Esophagus muscularis mucosa (tissue), 4 donors: ENCODE results near the gene KANK3. TPM values are rescaled to one million over a fixed set of nuclear protein-coding genes. Genes with fewer than 3 reads are reported as not detected.

ENCODE experiments used
- DNase-seq: peaks from one replicate; pipeline ENCODE4 v3.0.0-alpha.2; 2017; ENCODE audit errors: extremely low spot score
- H3K27ac ChIP-seq, 4 donors: fragments of 200-600 bp; sonication (generic); replicated peaks in 1 of 4; 1 replicate in 3 of 4; 2 replicates in 1 of 4; pipeline ENCODE4 v1.5.1; 2016 to 2019; ENCODE audit warnings: mild to moderate bottlenecking in 1 of 4
- H3K27me3 ChIP-seq, 4 donors: fragments of 200-600 bp; sonication (generic); one replicate each; pipeline versions ENCODE4 v1.5.1 to v1.6.0; 2016 to 2019
- H3K36me3 ChIP-seq, 4 donors: fragments of 200-600 bp; sonication (generic); one replicate each; pipeline ENCODE4 v1.5.1; 2016 to 2019
- H3K4me1 ChIP-seq, 4 donors: fragments of 200-600 bp; sonication (generic); one replicate each; pipeline ENCODE4 v1.5.1; 2016 to 2019
- H3K4me3 ChIP-seq, 4 donors: fragments of 200-600 bp; sonication (generic); 1 replicate in 2 of 4; 2 replicates in 2 of 4; pipeline ENCODE4 v1.5.1; 2016 to 2019; ENCODE audit warnings: mild to moderate bottlenecking in 4 of 4, moderate library complexity in 1 of 4
- H3K9me3 ChIP-seq, 4 donors: fragments of 200-600 bp; sonication (generic); 1 replicate in 3 of 4; 2 replicates in 1 of 4; pipeline ENCODE4 v1.5.1; 2016 to 2019
- CTCF ChIP-seq, 3 experiments: fragments of 200-600 bp in 2 of 3; fragments of 450-650 bp in 1 of 3; sonication (generic) in 2 of 3; IDR thresholded peaks; one replicate each; pipeline ENCODE4 v1.5.1; 2017 to 2019; ENCODE audit warnings: antibody characterized with exemption in 3 of 3, mild to moderate bottlenecking in 2 of 3, moderate library complexity in 1 of 3
- EP300 ChIP-seq: sonication (generic); formaldehyde crosslinking; IDR thresholded peaks from one replicate; pipeline ENCODE4 v1.6.1; 2017; ENCODE audit warnings: antibody characterized with exemption
- POLR2A ChIP-seq: fragments of 450-650 bp; IDR thresholded peaks from one replicate; pipeline ENCODE4 v1.6.1; 2017; ENCODE audit warnings: antibody characterized with exemption, moderate library complexity, mild to moderate bottlenecking, low read depth
- POLR2AphosphoS5 ChIP-seq, 2 donors: sonication (generic); formaldehyde crosslinking; IDR thresholded peaks; one replicate each; pipeline ENCODE4 v1.6.1; 2017; ENCODE audit warnings: antibody characterized with exemption in 2 of 2
- WGBS: methylation state at CpG from one replicate; pipeline ENCODE4 v1.1.5; 2018; 5-methylcytosine and 5-hydroxymethylcytosine counted together
- intact Hi-C: fragments of 100-400 bp; cut with DNase I; formaldehyde crosslinking; loops from one replicate; pipeline ENCODE4 v1.15.1; 2023
- total RNA-seq, 4 donors: library from RNA; depleted of rRNA; stranded (reverse); fragments of >200 nt; gene quantifications; one replicate each; pipeline versions ENCODE4 v1.1.0 to v1.2.1, GENCODE V29; 2016

Gene KANK3
- total RNA-seq, 4 donors from 2014 or later, result 23.7 to 36.0 (median 30.0) TPM

- peaks cover 0 to 66% (median 20%) of the 10 kb centered on the region in 4 donors for H3K27me3 ChIP-seq
- intact Hi-C loops, result no loop called here
- no peak for DNase-seq
- WGBS, result 25% methylated on average over 37 of the region's 117 CpGs
- no peaks in the 10 kb centered on the region for H3K9me3 ChIP-seq
- TF ChIP-seq POLR2A (no peak), EP300 (no peak), POLR2AphosphoS5 (IDR thresholded peaks at IDR 0.05) (no peak), CTCF (IDR thresholded peaks at IDR 0.05) (no peak)
- peaks cover 27 to 43% (median 36%) of the 10 kb centered on the region in 4 donors for H3K4me1 ChIP-seq
- H3K27ac ChIP-seq, result no peak overlapping the region
- H3K4me3 ChIP-seq, result peak overlapping the region; percentile 36 to 57 (median 42)
- H3K36me3 ChIP-seq, result peaks cover 0 to 36% (median 4%) of the 10 kb centered on the region in 4 donors
Measured at GRCh38 chr19:8334458-8335342, 8.4 kb downstream of the KANK3 start.

- Histone ChIP-seq H3K36me3 (peaks cover 0 to 43% (median 6%) of the 10 kb centered on the region in 4 donors), H3K27ac (no peak overlapping the region), H3K4me3 (peak overlapping the region in 2 of 4 donors; percentile 40 to 43), H3K4me1 (peaks cover 27 to 37% (median 35%) of the 10 kb centered on the region in 4 donors), H3K9me3 (no peaks in the 10 kb centered on the region), H3K27me3 (peaks cover 0 to 62% (median 20%) of the 10 kb centered on the region in 4 donors)
- intact Hi-C loops, result no loop called here
- WGBS, result 45% methylated on average over 30 of the region's 48 CpGs
- TF ChIP-seq POLR2A (no peak), POLR2AphosphoS5 (IDR thresholded peaks at IDR 0.05) (no peak), EP300 (no peak), CTCF (IDR thresholded peaks at IDR 0.05) (no peak)
- no peak for DNase-seq
Measured at GRCh38 chr19:8333767-8334457, 9.2 kb downstream of the KANK3 start.

GRCh38 chr19:8332976-8333766, 9.9 kb downstream of the KANK3 start:
- Histone ChIP-seq H3K36me3 (peaks cover 0 to 43% (median 6%) of the 10 kb centered on the region in 4 donors), H3K4me1 (peaks cover 27 to 37% (median 35%) of the 10 kb centered on the region in 4 donors), H3K27ac (no peak overlapping the region), H3K9me3 (no peaks in the 10 kb centered on the region), H3K27me3 (peaks cover 0 to 61% (median 20%) of the 10 kb centered on the region in 4 donors), H3K4me3 (no peak overlapping the region)
- no peak for DNase-seq
- intact Hi-C loops, result no loop called here
- no peak for TF ChIP-seq CTCF (IDR thresholded peaks at IDR 0.05)
- TF ChIP-seq POLR2AphosphoS5 (IDR thresholded peaks at IDR 0.05), result no peak
- TF ChIP-seq EP300, result no peak
- TF ChIP-seq POLR2A, result no peak
- 27% methylated on average over 30 of the region's 52 CpGs for WGBS

- intact Hi-C loops, result no loop called here
- no peaks in the 10 kb centered on the region for H3K9me3 ChIP-seq
- WGBS, result 86% methylated on average over 8 of the region's 8 CpGs
- DNase-seq, result no peak
- peaks cover 0 to 43% (median 8%) of the 10 kb centered on the region in 4 donors for H3K36me3 ChIP-seq
- H3K27me3 ChIP-seq, result peaks cover 0 to 44% (median 20%) of the 10 kb centered on the region in 4 donors
- H3K27ac ChIP-seq, result no peak overlapping the region
- TF ChIP-seq POLR2A (no peak), EP300 (no peak), POLR2AphosphoS5 (IDR thresholded peaks at IDR 0.05) (no peak), CTCF (IDR thresholded peaks at IDR 0.05) (no peak)
- H3K4me3 ChIP-seq, result no peak overlapping the region
- H3K4me1 ChIP-seq, result peaks cover 19 to 34% (median 32%) of the 10 kb centered on the region in 4 donors
Measured at GRCh38 chr19:8331263-8331845, 11.7 kb downstream of the KANK3 start.
